ENCODE data around the gene FAM174A. TPM values are rescaled to one million over a fixed set of nuclear protein-coding genes. Genes with fewer than 3 reads are reported as not detected.
A peak's percentile ranks its signal among the peaks of the same experiment; 100 is the strongest.

FAM174A gene
- total RNA-seq, 1 donor = 20.3 TPM

- no peak for DNase-seq (ENCODE audit: low read depth)
- TF ChIP-seq CTCF (IDR thresholded peaks at IDR 0.05; ENCODE audit: insufficient read depth, low read depth, low read length) = no peak
- H3K4me3 ChIP-seq (ENCODE audit: low read depth, low read length) = no peak overlapping the region
Observed at GRCh38 chr5:100584889-100585288, 49.7 kb downstream of the FAM174A start.

- no peak for DNase-seq (ENCODE audit: low read depth)
- no peak for TF ChIP-seq CTCF (IDR thresholded peaks at IDR 0.05; ENCODE audit: insufficient read depth, low read depth, low read length)
- no peak overlapping the region for H3K4me3 ChIP-seq (ENCODE audit: low read depth, low read length)
Observed at GRCh38 chr5:100590867-100591266, 55.7 kb downstream of the FAM174A start.

- peak; percentile 95 for DNase-seq (ENCODE audit: low read depth)
- TF ChIP-seq CTCF (IDR thresholded peaks at IDR 0.05; ENCODE audit: insufficient read depth, low read depth, low read length) = no peak
- H3K4me3 ChIP-seq (ENCODE audit: low read depth, low read length) = peak overlapping the region; percentile 23
Observed at GRCh38 chr5:100595152-100595811, 60.1 kb downstream of the FAM174A start.

- DNase-seq (ENCODE audit: low read depth) = no peak
- H3K4me3 ChIP-seq (ENCODE audit: low read depth, low read length) = peak overlapping the region; percentile 21
- TF ChIP-seq CTCF (IDR thresholded peaks at IDR 0.05; ENCODE audit: insufficient read depth, low read depth, low read length) = no peak
Observed at GRCh38 chr5:100595812-100596173, 60.6 kb downstream of the FAM174A start.

GRCh38 chr5:100598446-100598845, 63.3 kb downstream of the FAM174A start:
- DNase-seq (ENCODE audit: low read depth) = no peak
- H3K4me3 ChIP-seq (ENCODE audit: low read depth, low read length) = no peak overlapping the region
- TF ChIP-seq CTCF (IDR thresholded peaks at IDR 0.05; ENCODE audit: insufficient read depth, low read depth, low read length) = no peak

GRCh38 chr5:100600298-100600994, 65.3 kb downstream of the FAM174A start:
- no peak for TF ChIP-seq CTCF (IDR thresholded peaks at IDR 0.05; ENCODE audit: insufficient read depth, low read depth, low read length)
- no peak for DNase-seq (ENCODE audit: low read depth)
- no peak overlapping the region for H3K4me3 ChIP-seq (ENCODE audit: low read depth, low read length)

Measured in fibroblast of villous mesenchyme (primary cell).